ENCODE results near the gene PRRX2.

DNA sequence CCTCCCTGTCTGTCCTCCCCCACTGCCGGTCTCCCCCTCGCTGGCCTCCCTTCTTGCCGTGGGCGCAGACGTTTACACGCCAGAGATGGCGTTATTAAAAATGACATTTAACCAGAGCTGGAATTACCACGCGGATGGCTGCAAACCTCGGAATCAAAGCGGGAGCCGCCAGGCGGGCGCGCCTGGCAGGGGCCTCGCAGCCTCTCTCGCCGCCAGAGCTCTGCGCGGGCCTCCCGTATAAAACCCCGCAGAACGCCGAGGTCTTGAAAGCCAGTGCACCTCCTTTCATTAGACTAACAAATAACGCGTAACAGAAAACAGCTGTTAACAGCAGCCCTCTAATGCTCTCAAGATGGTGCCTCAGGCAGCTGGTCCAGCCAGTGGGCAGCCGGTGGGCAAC is 10.2 kb downstream of the PRRX2 start:
- TF ChIP-seq, protein P1, sequence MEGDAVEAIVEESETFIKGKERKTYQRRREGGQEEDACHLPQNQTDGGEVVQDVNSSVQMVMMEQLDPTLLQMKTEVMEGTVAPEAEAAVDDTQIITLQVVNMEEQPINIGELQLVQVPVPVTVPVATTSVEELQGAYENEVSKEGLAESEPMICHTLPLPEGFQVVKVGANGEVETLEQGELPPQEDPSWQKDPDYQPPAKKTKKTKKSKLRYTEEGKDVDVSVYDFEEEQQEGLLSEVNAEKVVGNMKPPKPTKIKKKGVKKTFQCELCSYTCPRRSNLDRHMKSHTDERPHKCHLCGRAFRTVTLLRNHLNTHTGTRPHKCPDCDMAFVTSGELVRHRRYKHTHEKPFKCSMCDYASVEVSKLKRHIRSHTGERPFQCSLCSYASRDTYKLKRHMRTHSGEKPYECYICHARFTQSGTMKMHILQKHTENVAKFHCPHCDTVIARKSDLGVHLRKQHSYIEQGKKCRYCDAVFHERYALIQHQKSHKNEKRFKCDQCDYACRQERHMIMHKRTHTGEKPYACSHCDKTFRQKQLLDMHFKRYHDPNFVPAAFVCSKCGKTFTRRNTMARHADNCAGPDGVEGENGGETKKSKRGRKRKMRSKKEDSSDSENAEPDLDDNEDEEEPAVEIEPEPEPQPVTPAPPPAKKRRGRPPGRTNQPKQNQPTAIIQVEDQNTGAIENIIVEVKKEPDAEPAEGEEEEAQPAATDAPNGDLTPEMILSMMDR (conservative IDR thresholded peaks at IDR 0.05; ENCODE audit: low read depth, low read length) = no peak
- TF ChIP-seq EZH2 (IDR thresholded peaks at IDR 0.05; ENCODE audit: borderline replicate concordance, low read depth, low read length, poor library complexity, severe bottlenecking) = no peak
